GM12878 (cell line): ENCODE results near the gene EYS.

Source experiments
- ATF3 ChIP-seq: IDR thresholded peaks from 2 replicates; pipeline ENCODE4 v1.6.1; 2011; ENCODE audit warnings: low read depth, mild to moderate bottlenecking, low read length, moderate library complexity, borderline replicate concordance; ENCODE audit errors: extremely low read depth
- BCLAF1 ChIP-seq: fragments of 450-650 bp; IDR thresholded peaks from 2 replicates; pipeline ENCODE4 v1.6.1; 2017; ENCODE audit warnings: antibody characterized with exemption, mild to moderate bottlenecking, moderate library complexity
- CTCF ChIP-seq, 3 experiments: IDR thresholded peaks in 2 of 3; conservative IDR thresholded peaks in 1 of 3; 2 replicates each; pipeline ENCODE4 v1.5.1; 2011; ENCODE audit warnings: low read depth in 3 of 3, low read length in 3 of 3, mild to moderate bottlenecking in 3 of 3, control low read depth in 2 of 3, moderate library complexity in 2 of 3, inconsistent platforms in 1 of 3, mixed read lengths in 1 of 3; ENCODE audit not compliant: control insufficient read depth in 2 of 3, insufficient read depth in 1 of 3; ENCODE audit errors: extremely low read depth in 1 of 3
- EZH2 ChIP-seq: IDR thresholded peaks from 2 replicates; pipeline ENCODE4 v1.6.1; 2012; ENCODE audit warnings: low read depth, mild to moderate bottlenecking, control low read depth, inconsistent platforms, low read length, borderline replicate concordance; ENCODE audit not compliant: control insufficient read depth
- HCFC1 ChIP-seq: fragments of 150-350 bp; IDR thresholded peaks from 2 replicates; pipeline ENCODE4 v1.6.1; 2014; ENCODE audit warnings: low read length
- HDAC6 ChIP-seq: fragments of 200-600 bp; sonication (generic); IDR thresholded peaks from one replicate; pipeline ENCODE4 v1.8.0; 2017; ENCODE audit warnings: antibody characterized with exemption; ENCODE audit not compliant: unreplicated experiment
- KDM1A ChIP-seq: fragments of 200-600 bp; sonication (generic); IDR thresholded peaks from 2 replicates; pipeline ENCODE4 v1.6.1; 2016; ENCODE audit warnings: borderline replicate concordance
- SMAD5 ChIP-seq: IDR thresholded peaks from 2 replicates; pipeline ENCODE4 v1.6.1; 2016; ENCODE audit warnings: antibody characterized with exemption, low read depth
- USF2 ChIP-seq: IDR thresholded peaks from 2 replicates; pipeline ENCODE4 v1.6.1; 2011; ENCODE audit warnings: low read depth, low read length, improper control_type of control experiment, borderline replicate concordance

GRCh38 chr6:63912887-63913286 lies 1794.1 kb downstream of the EYS start:
- TF ChIP-seq CTCF (IDR thresholded peaks at IDR 0.05 in 2 of 3, conservative IDR thresholded peaks at IDR 0.05 in 1 of 3; ENCODE audit: control insufficient read depth in 2 of 3, extremely low read depth in 1 of 3, insufficient read depth in 1 of 3, low read depth in 3 of 3, low read length in 3 of 3) (no peak), ATF3 (no peak), HCFC1 (no peak), BCLAF1 (no peak), HDAC6 (no peak), KDM1A (no peak), EZH2 (no peak), USF2 (no peak), SMAD5 (no peak)
